ENCODE data around the gene SVIL.

DNA sequence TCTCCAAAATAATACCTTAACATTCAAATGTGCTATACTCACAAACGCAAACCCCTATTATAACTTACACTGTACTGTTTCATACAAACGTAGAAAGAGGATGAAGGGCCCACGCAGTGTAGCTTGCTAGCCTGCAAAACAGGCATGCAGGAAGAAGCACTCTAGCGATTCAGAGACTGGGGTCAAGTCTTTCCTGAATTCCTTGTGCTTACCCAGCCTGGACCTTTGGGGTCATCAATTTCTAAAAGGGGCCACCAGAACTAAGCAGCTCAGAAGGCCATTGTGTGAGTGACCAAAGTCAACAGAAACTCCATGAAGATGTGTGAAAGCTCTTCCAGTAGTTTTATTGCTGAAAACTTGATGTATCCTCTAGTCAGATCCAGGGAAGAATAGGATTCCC lies 111.9 kb downstream of the SVIL start:
- TF ChIP-seq, protein P1, sequence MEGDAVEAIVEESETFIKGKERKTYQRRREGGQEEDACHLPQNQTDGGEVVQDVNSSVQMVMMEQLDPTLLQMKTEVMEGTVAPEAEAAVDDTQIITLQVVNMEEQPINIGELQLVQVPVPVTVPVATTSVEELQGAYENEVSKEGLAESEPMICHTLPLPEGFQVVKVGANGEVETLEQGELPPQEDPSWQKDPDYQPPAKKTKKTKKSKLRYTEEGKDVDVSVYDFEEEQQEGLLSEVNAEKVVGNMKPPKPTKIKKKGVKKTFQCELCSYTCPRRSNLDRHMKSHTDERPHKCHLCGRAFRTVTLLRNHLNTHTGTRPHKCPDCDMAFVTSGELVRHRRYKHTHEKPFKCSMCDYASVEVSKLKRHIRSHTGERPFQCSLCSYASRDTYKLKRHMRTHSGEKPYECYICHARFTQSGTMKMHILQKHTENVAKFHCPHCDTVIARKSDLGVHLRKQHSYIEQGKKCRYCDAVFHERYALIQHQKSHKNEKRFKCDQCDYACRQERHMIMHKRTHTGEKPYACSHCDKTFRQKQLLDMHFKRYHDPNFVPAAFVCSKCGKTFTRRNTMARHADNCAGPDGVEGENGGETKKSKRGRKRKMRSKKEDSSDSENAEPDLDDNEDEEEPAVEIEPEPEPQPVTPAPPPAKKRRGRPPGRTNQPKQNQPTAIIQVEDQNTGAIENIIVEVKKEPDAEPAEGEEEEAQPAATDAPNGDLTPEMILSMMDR (IDR thresholded peaks at IDR 0.05) = no peak
- no peak for TF ChIP-seq POLR2A (IDR thresholded peaks at IDR 0.05)
